Adrenal gland (tissue), 12 donors: ENCODE measurements around the gene BCORL1. TPM values are rescaled to one million over a fixed set of nuclear protein-coding genes. Genes with fewer than 3 reads are reported as not detected.

Experiments
- DNase-seq, 7 donors: peaks; one replicate each; pipeline ENCODE4 v3.0.0-alpha.2; 2019 to 2020
- H3K27ac ChIP-seq, 5 donors: fragments of 200-600 bp; sonication (generic) in 4 of 5; 1 replicate in 3 of 5; 2 replicates in 2 of 5; pipeline versions ENCODE4 v1.5.1 to v1.8.0; 2016 to 2020; ENCODE audit warnings: mild to moderate bottlenecking in 1 of 5
- H3K27me3 ChIP-seq: fragments of 200-600 bp; 2 replicates; pipeline ENCODE4 v1.8.0; 2021
- H3K36me3 ChIP-seq, 2 donors: fragments of 200-600 bp; replicated peaks in 1 of 2; 1 replicate in 1 of 2; 2 replicates in 1 of 2; pipeline versions ENCODE4 v1.5.1 to v1.8.0; 2018 to 2022
- H3K4me1 ChIP-seq, 2 donors: fragments of 200-600 bp; replicated peaks in 1 of 2; 1 replicate in 1 of 2; 2 replicates in 1 of 2; pipeline versions ENCODE4 v1.5.1 to v1.8.0; 2018 to 2021
- H3K4me3 ChIP-seq, 4 donors: fragments of 200-600 bp; sonication (generic) in 3 of 4; one replicate each; pipeline ENCODE4 v1.5.1; 2016 to 2018
- H3K9me3 ChIP-seq, 3 donors: fragments of 200-600 bp; sonication (generic) in 1 of 3; replicated peaks in 1 of 3; 1 replicate in 2 of 3; 2 replicates in 1 of 3; pipeline versions ENCODE4 v1.5.1 to v1.8.0; 2016 to 2021
- POLR2A ChIP-seq, 2 donors: fragments of 450-650 bp; IDR thresholded peaks; one replicate each; pipeline ENCODE4 v1.6.1; 2017; ENCODE audit warnings: antibody characterized with exemption in 2 of 2, mild to moderate bottlenecking in 2 of 2, moderate library complexity in 1 of 2
- WGBS, 4 donors: extraction: QIAGEN DNeasy Blood & Tissue Kit in 2 of 4; methylation state at CpG; one replicate each; pipeline versions ENCODE4 v1.1.5 to v1.1.7; 2013 to 2017; 5-methylcytosine and 5-hydroxymethylcytosine counted together
- intact Hi-C, 2 donors: fragments of 100-400 bp; cut with DNase I; formaldehyde crosslinking; loops; one replicate each; pipeline versions ENCODE4 v1.14.1 to v1.15.0; 2022 to 2023
- polyA plus RNA-seq, 3 donors: library from polyadenylated mRNA; stranded (reverse); fragments of 200-250 nt in 2 of 3; fragments of 350-450 nt in 1 of 3; fragmentation: Illumina TruSeq in 1 of 3; extraction: RNeasy Lipid Tissue Mini Kit (QIAGEN cat#74804) in 1 of 3; gene quantifications; one replicate each; pipeline ENCODE4 v1.2.3, GENCODE V29; 2013 to 2014
- total RNA-seq, 9 donors: library from RNA; depleted of rRNA in 4 of 9; stranded (reverse); fragments of >200 nt in 4 of 9; fragments of 120-200 nt in 1 of 9; fragmentation: NEBNext Ultra II Directional in 1 of 9; extraction: Animal tissue kit (Norgen Biotek cat#: 25700) in 1 of 9; gene quantifications; one replicate each; pipeline versions ENCODE4 v1.1.0 to v1.2.4, GENCODE V29; 2013 to 2023
- TF ChIP-seq, protein P1 (sequence below), 6 experiments: fragments of 450-650 bp in 4 of 6; fragments of 200-600 bp in 2 of 6; sonication (generic) in 1 of 6; IDR thresholded peaks; 1 replicate in 5 of 6; 2 replicates in 1 of 6; pipeline versions ENCODE4 v1.5.1 to v1.8.0; 2016 to 2021; ENCODE audit warnings: antibody characterized with exemption in 6 of 6, mild to moderate bottlenecking in 2 of 6, moderate library complexity in 1 of 6
- donor health status: healthy with polysubstance abuse.
- donor health status: Bipolar disorder and iron deficiency.
- donor health status: DM: yes; HTN: yes; CAD: no.
- donor health status: DM: no; HTN: no; CAD: no.
- donor health status: DM: no; HTN: no; CAD: no.
- donor health status: DM: yes; HTN: yes; CAD: no.

The BCORL1 gene
- total and polyA plus RNA-seq, 12 donors = 1.4 to 18.5 (median 7.0) TPM

DNA sequence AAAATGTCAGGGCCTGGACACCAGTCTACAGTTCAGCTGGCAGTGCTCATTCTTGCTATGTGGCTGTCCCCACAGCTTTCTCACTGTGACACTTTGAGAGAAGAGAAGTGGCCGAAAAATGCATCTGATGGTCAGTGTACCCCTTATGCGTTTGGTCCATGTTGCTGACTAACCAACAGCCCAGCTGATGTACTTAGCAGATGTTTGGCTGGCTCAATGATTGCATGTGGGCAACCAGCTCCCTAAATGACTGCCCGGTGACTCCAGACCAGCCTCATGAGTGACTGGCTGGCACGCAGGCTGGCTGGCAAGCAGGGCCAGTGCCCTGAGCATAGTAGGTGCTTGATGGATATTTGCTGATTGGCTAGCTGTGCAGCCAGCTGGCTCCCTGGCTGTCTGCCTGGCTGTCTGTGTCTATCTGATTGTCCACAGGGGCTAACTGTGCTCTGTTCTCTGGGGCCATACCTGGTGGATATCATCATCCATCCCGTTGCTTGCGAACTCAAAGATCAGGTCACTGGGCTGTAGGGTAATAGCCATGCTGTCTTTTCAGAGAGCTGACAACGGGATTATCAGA lies 98.4 kb downstream of the BCORL1 start:
- Histone ChIP-seq H3K27me3 (no peaks in the 10 kb centered on the region), H3K4me3 (no peak overlapping the region), H3K4me1 (peaks cover 0 to 5% of the 10 kb centered on the region in 2 donors), H3K9me3 (no peaks in the 10 kb centered on the region), H3K27ac (no peak overlapping the region), H3K36me3 (no peaks in the 10 kb centered on the region)
- WGBS, 4 donors = 78 to 91% (median 89%) methylated on average over 4 to 7 of the region's 7 CpGs; no CpG with 5 or more reads in 1 of the 4 donors
- DNase-seq = no peak
- intact Hi-C loops = loop anchor here in 1 of 2 donors (2.0 to 5.0 kb wide), 2 partner anchors 36 to 112 kb away; no protein-coding TSS in a partner anchor
- TF ChIP-seq, protein P1, sequence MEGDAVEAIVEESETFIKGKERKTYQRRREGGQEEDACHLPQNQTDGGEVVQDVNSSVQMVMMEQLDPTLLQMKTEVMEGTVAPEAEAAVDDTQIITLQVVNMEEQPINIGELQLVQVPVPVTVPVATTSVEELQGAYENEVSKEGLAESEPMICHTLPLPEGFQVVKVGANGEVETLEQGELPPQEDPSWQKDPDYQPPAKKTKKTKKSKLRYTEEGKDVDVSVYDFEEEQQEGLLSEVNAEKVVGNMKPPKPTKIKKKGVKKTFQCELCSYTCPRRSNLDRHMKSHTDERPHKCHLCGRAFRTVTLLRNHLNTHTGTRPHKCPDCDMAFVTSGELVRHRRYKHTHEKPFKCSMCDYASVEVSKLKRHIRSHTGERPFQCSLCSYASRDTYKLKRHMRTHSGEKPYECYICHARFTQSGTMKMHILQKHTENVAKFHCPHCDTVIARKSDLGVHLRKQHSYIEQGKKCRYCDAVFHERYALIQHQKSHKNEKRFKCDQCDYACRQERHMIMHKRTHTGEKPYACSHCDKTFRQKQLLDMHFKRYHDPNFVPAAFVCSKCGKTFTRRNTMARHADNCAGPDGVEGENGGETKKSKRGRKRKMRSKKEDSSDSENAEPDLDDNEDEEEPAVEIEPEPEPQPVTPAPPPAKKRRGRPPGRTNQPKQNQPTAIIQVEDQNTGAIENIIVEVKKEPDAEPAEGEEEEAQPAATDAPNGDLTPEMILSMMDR (IDR thresholded peaks at IDR 0.05) = no peak
- no peak for TF ChIP-seq POLR2A (IDR thresholded peaks at IDR 0.05)

DNA sequence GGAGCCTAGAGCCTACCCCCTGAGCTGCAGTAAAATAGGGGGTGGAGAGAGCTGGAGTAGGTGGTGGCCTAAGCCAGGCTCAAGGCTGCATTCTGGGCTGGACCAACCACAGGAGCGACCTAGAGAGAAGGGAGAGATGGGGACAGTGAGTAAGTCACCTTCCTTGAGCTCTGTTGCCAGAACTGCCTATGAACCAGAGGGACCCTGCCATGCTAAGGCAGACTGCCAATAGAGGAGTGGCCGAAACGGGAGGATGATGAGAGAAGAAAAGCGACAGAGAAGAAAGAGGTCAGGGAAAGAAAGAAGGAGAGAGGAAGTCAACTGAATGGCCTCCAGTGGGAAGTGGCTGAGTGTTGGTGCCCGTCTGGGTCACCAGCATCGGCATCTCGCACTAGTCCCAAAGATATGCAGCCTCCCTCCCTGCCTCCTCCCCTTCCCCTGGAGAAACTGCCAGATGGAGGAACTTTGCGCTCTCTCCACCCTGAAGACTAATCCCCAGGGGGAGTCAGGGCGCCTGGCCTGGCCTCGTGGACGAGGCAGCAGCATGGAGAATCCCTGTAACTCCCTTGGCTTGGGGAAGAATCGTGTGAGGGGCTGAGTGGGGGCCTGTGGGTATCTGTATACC lies 99.1 kb downstream of the BCORL1 start:
- H3K4me3 ChIP-seq = no peak overlapping the region
- H3K9me3 ChIP-seq = no peaks in the 10 kb centered on the region
- intact Hi-C loops = loop anchor here in 1 of 2 donors (2.0 to 5.0 kb wide), 2 partner anchors 36 to 111 kb away; no protein-coding TSS in a partner anchor
- H3K36me3 ChIP-seq = no peaks in the 10 kb centered on the region
- TF ChIP-seq POLR2A (IDR thresholded peaks at IDR 0.05) = no peak
- TF ChIP-seq, protein P1 (IDR thresholded peaks at IDR 0.05) = no peak
- DNase-seq = peak in 5 of 7 donors; percentile 35 to 67 (median 60)
- no peaks in the 10 kb centered on the region for H3K27me3 ChIP-seq
- 30 to 46% (median 32%) methylated on average over 7 to 12 of the region's 12 CpGs for WGBS, 4 donors
- peak overlapping the region in 2 of 5 donors; percentile 47 to 65 for H3K27ac ChIP-seq
- peaks cover 0 to 5% of the 10 kb centered on the region in 2 donors for H3K4me1 ChIP-seq

DNA sequence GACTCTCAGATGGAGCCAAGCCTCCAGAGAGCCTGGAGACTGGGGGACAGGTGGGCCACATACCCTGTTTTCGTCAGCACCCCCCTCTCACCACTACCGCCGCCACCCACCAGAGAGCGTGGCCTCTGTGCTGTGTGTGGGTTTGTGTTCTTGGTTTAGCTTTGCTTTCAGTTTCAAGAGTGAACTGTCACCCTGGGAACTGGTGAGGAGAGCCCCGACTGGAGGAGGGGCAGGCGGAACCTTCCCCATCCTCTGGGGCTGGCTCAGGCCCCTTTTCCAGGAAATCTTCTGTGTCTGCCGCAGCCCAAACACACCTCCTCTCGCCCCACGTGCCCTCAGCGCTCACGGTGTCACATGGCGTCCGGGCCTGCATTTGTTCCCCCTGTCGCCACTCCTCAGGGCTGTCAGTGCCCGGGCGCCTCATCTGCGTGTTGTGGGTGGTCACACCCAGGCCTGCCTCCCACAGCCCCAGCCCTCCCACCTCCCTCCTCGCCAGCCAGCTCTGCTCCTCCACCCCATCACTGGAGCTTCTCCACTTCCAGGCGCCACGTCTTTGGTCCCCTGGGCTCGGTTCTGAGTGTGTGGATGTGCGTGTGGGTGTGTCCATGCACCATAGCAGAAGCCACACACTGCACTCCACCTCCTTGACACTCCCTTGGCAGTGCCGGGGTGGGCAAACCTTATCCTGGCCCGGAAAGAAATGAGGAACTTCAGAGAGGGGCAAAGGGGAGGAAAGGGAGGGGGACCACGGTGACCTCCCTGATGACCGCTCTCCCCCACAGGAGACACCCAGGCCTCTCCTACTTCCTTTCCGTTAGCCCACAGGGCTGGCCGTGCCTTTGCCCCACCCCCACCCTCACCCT lies 100.0 kb downstream of the BCORL1 start:
- H3K4me3 ChIP-seq = no peak overlapping the region
- H3K27ac ChIP-seq = peak overlapping the region in 2 of 5 donors; percentile 47 to 65
- H3K4me1 ChIP-seq = peaks cover 0 to 5% of the 10 kb centered on the region in 2 donors
- WGBS, 4 donors = 37 to 61% (median 50%) methylated on average over 10 to 28 of the region's 28 CpGs
- no peaks in the 10 kb centered on the region for H3K36me3 ChIP-seq
- DNase-seq = peak in 3 of 7 donors; percentile 21 to 61 (median 28)
- intact Hi-C loops = loop anchor here in 1 of 2 donors (5.0 kb wide), 1 partner anchor 35 kb away; no protein-coding TSS in a partner anchor
- TF ChIP-seq, protein P1 (IDR thresholded peaks at IDR 0.05) = peak in 3 of 6 experiments; percentile 23 to 39 (median 23)
- no peak for TF ChIP-seq POLR2A (IDR thresholded peaks at IDR 0.05)
- no peaks in the 10 kb centered on the region for H3K27me3 ChIP-seq
- no peaks in the 10 kb centered on the region for H3K9me3 ChIP-seq

DNA sequence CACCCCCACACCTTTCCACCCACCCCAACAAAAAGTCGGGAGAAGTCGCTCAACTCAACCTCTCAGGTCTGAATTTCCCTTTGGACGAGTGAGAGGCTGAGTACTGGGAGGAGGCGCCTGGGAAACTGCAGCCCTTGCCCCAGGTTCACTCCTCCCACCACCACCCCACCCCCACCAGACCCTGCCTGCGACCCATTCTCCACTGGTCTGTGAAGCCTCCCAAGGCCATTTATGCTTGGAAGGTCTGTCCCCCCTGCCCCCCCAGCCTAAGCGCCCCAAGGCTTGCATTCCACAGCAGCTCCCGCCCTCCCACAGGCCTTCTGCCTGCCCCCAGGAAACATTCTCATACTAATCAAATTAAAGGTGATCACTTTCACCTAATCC lies 100.7 kb downstream of the BCORL1 start:
- intact Hi-C loops = loop anchor here in 1 of 2 donors (5.0 kb wide), 1 partner anchor 34 kb away; no protein-coding TSS in a partner anchor
- WGBS, 4 donors = 21 to 67% (median 37%) methylated on average over 4 to 7 of the region's 7 CpGs
- Histone ChIP-seq H3K27me3 (no peaks in the 10 kb centered on the region), H3K36me3 (no peaks in the 10 kb centered on the region), H3K27ac (peak overlapping the region in 1 of 5 donors; percentile 25), H3K9me3 (no peaks in the 10 kb centered on the region), H3K4me3 (no peak overlapping the region), H3K4me1 (peaks cover 0 to 5% of the 10 kb centered on the region in 2 donors)
- no peak for TF ChIP-seq POLR2A (IDR thresholded peaks at IDR 0.05)
- TF ChIP-seq, protein P1 (IDR thresholded peaks at IDR 0.05) = no peak
- no peak for DNase-seq
